HG03354 (cell line): ENCODE results near the gene POLE3.
"Not testable (repeated sequence)": the region's sequence is repeated elsewhere in the genome, so short reads cannot be mapped to it uniquely, and the experiment has no call there.

Experiments
- ATAC-seq: cut with Tn5 transposase; IDR thresholded peaks from one replicate; pipeline ENCODE4 v1.9.1; 2021; ENCODE audit warnings: mild to moderate bottlenecking; ENCODE audit not compliant: unreplicated experiment, poor library complexity, severe bottlenecking

Gene POLE3

GRCh38 chr9:113380869-113381378 is 29.6 kb downstream of the POLE3 start:
- peak; percentile 57 for ATAC-seq

DNA sequence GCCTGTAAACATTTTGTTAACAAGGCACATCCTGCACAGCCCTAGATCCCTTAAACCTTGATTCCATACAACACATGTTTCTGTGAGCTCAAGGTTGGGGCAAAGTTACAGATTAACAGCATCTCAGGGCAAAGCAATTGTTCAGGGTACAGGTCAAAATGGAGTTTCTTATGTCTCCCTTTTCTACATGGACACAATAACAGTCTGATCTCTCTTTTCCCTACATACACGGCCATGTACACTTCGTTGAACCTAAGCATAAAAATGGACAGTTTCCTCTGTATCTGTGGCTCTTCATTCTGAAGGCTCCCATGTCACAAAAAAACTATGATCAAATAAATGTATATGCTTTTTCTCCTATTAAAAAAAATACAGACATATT is 30.7 kb downstream of the POLE3 start:
- not testable (repeated sequence) for ATAC-seq

GRCh38 chr9:113379094-113379828 is 31.2 kb downstream of the POLE3 start:
- not testable (repeated sequence) for ATAC-seq

DNA sequence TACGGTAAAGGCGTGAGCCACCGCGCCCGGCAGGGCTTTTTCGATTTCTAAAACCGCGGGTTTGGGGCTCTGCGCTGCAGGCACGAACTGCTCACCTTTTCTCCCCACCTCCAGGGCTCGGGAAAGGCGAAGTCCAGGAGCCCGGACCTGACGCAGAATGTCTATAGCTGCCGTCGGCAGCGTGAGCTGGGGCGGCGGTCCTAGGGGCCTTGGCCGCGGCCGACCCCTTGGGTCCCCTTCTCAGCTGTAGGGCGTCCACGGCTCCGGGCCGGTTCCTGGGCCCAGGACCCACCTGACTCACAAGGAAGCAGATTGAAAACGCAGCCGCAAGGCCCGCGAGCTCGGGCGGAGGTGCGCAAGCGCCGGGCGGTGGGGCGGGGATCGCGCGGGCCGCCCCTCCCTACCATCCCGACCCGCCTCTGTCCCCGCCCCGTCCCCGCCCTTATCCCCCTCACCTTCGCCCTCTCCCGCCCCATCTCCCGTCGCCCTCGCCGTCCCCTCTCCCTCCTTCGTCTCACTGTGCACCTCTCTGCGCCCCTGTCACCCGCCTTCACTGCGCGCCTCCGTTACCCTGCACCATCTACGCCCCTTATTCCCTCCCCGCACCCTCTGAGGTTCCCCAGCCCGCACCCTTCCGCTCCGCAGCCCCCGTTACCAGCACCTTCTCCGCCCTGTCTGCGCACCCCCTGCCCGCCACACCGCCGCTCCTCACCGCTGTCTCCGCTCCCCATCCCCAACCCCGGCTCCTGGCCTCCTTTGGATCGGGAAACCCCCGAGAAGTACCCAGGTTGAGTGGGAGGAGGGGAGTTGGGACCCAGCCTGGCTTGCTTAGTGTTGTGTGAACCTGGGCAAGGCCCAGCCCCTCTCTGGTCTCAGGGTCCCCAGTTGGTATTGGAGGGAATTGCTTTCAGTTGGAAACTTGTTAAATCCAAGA is 33.6 kb downstream of the POLE3 start, which contains the start of gene HDHD3:
TSS of gene HDHD3 (minus strand) at position 353 of the 934 bp plus-strand sequence. CDS start 2,632 bp downstream, outside the sequence.
- ATAC-seq: peak; percentile 88

DNA sequence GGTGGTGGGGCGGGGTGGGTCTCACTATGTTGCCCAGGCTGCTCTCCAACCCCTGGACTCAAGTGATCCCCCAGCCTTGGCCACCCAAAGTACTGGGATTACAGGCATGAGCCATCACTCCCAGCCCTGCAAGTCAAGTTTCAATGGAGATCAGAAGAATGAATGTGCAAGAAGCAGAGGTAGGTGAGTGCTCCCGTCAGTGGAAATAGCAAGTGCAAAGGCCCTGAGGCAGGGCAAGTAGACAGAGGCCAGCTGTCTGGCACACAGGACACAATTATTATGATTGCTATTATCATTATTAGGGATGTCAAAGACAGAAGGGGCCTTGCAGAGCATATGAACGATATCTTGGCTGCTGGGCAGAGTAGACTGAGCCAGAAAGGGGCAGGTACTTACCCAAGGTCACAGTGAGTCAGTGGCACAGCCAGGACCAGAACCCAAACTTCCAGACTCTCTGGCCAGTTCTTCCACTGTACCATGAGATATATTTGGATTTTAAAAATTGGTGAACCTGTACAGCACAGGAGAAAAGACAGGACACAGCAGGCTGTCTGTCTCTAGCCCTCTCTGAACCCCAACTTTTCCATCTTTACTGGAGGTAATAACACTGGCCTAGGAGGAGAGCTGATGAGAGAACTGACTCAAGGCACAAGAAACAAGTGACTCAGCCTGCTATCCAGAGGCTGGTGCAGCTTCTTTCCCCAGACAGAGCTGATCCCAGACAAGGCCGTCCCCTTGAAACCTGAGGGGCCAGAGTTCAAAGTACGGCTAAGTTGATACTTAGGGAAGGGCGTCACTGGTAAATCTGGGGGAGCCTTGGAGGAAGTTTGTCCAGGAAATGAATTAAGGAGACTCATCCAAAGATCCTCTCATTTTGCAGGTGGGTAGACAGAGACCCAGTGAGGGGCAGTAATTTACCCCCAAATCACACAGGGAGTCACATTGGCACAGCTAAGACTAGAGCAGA is 35.1 kb downstream of the POLE3 start:
- no peak for ATAC-seq

DNA sequence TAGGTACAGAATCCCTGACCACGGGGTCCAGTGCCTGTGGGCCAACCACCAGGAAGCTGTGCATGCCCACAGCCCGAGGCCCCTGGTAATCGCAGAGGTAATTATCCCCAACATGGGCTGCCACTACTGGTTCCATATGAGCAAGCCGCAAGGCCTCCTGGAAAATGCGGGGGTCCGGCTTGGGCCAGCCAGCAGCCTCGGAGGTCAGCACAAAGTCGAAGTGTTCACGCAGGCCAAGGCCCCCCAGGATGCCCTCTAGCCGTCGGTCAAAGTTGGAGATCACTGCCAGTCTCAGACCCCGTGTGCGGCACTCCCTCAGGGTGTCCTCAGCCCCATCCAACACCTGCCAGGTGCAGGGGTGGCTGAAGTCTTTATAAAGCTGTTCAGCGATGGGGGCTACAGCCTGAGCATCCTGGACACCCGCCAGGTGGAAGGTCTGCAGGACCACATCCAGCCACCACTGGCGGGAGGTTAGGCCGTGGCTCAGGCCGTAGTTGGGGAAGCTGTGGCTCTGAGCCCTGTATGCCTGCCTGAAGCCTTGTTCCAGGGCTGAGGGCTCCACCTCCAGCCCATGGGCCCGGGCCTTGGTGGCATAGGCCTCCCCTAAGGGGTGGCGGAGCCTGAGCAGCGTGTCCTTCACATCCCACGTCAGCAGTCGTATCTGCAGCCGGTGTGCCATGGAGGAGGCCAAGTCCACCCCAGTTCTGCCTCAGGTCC is 36.6 kb downstream of the POLE3 start:
- no peak for ATAC-seq

GRCh38 chr9:113373256-113373655 is 37.2 kb downstream of the POLE3 start:
- no peak for ATAC-seq

- ATAC-seq: no peak
Measured at GRCh38 chr9:113372059-113372458, 38.4 kb downstream of the POLE3 start.

DNA sequence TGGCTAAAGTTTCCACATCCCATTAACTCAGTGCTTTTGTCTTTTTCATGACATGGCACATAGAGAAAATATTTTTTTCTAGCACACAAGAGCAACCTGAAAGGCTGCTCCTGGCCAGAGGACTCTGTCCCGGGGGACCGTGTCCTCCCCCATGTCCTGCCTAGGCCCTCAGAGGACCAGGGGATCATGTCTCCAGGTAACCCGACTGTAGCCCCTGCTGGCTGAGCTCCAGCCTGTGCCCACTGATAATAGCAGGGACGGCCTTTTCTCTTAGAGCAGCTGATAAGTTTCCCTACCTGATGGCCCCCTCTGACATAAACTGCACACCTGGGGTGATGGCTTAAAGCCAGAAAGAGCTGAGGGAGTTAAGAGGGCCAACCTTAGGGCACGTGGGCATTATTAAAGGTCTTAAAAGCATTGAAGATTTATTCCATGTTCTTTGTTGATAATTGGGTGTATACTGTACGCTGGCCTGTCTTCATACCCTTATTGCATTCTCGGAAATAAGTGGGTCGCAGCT is 39.6 kb downstream of the POLE3 start:
- ATAC-seq: no peak

DNA sequence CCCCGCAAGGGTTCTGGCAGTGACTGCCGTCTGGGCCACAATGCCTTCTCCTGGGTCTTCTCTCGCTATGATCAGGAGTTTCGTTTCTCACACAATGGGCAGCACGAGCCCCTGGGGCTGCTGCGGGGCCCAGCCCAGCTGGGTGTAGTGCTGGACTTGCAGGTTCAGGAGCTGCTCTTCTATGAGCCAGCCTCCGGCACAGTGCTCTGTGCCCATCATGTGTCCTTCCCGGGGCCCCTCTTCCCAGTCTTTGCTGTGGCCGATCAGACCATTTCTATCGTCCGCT is 40.7 kb downstream of the POLE3 start:
- no peak for ATAC-seq

DNA sequence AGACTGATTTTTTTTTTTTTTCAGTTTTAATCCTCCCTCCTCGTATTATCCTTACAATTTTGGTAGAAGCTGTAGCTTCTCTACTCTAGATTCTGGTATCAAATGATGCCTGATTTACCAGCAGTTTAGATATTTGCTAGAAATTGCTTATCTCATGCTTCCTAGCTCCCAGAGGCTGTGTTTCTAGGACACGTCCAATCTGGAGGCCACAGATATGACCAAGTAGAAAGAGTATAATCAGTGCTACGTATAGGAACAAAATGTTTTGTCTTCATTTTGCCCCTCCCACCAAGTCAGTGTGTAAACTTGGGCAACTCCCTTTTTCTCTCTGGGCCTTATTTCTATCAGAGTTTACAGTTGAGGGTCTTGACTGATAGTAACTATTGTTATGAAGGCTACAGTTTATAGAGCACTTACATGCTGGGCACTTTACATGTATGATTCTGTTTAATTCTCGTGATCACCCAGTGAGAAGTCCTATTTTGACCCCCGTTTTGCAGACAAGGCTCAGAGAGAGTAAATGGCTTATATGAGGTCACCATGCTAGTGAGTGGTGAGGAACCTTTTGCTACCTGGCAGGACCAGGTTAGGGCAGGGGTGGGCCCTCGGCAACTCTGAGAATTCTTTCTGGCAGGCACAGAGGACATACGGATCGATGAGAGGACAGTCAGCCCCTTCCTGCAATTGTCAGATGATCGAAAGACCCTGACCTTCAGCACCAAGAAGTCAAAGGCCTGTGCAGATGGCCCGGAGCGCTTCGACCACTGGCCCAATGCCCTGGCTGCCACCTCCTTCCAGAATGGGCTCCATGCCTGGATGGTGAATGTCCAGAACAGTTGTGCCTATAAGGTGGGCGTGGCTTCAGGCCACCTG is 41.3 kb downstream of the POLE3 start:
- no peak for ATAC-seq

GRCh38 chr9:113368348-113368981 is 42.0 kb downstream of the POLE3 start:
- no peak for ATAC-seq

DNA sequence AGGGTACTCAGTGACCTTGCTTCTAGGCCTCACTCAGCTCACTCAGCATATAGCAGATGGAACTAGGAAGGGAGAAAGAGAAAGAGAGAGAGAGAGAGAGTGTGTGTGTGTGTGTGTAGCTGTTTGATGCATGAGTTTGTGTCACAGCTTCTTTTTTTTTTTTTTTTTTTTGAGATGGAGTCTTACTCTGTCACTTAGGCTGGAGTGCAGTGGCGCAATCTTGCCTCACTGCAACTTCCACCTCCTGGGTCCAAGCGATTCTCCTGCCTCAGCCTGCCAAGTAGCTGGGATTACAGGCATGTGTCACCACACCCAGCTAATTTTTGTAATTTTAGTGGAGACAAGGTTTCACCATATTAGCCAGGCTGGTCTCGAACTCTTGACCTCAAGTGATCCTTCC is 44.8 kb downstream of the POLE3 start:
- ATAC-seq: not testable (repeated sequence)

- no peak for ATAC-seq
Measured at GRCh38 chr9:113364951-113365350, 45.5 kb downstream of the POLE3 start.

DNA sequence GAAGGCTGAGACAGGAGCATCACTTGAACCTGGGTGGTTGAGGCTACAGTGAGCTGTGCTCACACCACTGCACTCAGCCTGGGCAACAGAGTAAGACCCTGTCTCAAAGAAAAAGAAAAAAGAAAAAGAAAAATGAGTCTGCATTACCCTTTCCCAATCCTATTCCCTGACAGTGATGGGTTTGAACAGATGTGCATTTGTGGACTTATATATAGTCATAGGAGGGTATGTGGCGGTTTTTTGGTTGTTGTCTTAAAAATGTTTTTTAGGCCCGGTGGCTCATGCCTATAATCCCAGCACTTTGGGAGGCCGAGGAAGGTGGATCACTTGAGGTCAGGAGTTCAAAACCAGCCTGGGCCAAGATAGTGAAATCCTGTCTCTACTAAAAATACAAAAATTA is 47.1 kb downstream of the POLE3 start:
- no peak for ATAC-seq

- no peak for ATAC-seq
Measured at GRCh38 chr9:113361304-113362018, 49.0 kb downstream of the POLE3 start.
